NCI-H128 (cell line): Measurements from ENCODE around the gene CNPY4.
"Not testable (repeated sequence)": the region's sequence is repeated elsewhere in the genome, so short reads cannot be mapped to it uniquely, and the experiment has no call there.

Experiments used
- DNase-seq: peaks from one replicate; lab custom pipeline; 2025; ENCODE audit not compliant: unreplicated experiment; lab: John Stamatoyannopoulos, UW

CNPY4 gene

GRCh38 chr7:100146350-100146749 lies 26.9 kb downstream of the CNPY4 start:
- DNase-seq, result not testable (repeated sequence)

DNA sequence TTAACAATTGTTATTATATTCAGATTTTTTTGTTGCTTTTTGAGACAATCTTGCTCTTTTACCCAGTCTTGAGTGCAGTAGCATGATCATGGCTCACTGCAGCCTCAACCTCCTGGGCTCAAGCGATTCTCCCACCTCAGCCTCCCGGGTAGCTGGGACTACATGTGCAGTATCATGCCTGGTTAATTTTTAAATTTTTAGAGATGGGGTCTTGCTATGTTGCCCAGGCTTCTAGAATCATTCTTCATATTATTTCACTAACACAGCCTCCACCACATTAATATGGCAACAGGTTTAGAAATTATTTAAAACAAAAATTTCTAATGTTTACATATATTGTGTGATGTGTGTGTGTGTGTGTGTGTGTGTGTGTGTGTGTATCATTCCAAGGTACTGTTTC lies 27.8 kb downstream of the CNPY4 start:
- no peak for DNase-seq

GRCh38 chr7:100148225-100148558 lies 28.8 kb downstream of the CNPY4 start:
- no peak for DNase-seq

GRCh38 chr7:100148559-100149328 lies 29.3 kb downstream of the CNPY4 start, which contains the start of gene LAMTOR4:
Gene LAMTOR4, plus strand, starts transcription at chr7:100148918. Its CDS starts 55 bp downstream, at chr7:100148973.
- DNase-seq, result peak; percentile 98

DNA sequence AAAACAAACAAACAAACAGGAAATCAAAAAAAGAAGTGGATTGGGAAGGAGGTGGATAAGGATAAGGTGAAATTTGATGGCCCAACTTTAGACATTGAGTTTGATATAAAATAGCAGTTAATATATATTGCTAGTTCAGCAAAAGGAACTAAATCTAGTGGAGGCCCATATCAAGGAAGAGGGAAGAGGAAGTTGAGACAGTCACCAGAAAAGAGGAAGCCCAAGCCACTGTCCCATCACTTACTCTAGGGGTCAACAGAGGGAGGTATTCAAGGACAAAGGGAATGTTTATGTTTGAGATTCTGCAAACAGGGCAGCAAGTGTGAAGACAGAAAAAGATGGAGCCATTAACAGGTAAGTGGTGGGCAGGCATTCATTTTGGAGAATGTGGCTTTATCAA lies 33.0 kb downstream of the CNPY4 start:
- DNase-seq, result no peak

DNA sequence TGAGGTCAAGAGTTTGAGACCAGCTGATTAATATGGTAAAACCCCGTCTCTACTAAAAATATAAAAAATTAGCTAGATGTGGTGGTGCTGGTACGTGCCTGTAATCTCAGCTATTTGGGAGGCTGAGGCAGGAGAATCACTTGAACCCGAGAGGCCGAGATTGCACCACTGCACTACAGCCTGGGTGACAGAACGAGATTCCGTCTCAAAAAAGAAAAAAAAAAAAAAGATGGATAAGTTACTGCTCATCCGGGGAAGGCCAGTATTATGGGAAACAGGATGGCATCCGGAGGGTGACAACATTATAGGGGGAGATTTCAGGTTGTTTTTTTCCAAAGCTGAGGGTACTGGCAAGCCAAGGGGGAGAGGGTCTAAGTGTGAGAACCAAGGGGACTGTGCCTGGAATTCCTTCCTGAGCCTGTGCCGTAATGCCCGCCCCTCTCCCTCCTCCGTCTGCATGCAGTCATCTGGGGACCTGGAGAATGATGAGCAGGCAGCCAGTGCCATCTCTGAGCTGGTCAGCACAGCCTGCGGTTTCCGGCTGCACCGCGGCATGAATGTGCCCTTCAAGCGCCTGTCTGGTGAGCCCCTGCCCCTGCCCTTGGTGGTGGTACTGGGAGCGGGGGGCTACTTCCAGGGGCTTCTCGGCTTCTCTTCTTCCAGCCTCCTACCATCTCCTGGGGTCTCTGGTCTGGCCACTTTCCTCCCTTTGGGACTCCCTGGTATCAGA lies 33.7 kb downstream of the CNPY4 start:
- DNase-seq, result no peak

DNA sequence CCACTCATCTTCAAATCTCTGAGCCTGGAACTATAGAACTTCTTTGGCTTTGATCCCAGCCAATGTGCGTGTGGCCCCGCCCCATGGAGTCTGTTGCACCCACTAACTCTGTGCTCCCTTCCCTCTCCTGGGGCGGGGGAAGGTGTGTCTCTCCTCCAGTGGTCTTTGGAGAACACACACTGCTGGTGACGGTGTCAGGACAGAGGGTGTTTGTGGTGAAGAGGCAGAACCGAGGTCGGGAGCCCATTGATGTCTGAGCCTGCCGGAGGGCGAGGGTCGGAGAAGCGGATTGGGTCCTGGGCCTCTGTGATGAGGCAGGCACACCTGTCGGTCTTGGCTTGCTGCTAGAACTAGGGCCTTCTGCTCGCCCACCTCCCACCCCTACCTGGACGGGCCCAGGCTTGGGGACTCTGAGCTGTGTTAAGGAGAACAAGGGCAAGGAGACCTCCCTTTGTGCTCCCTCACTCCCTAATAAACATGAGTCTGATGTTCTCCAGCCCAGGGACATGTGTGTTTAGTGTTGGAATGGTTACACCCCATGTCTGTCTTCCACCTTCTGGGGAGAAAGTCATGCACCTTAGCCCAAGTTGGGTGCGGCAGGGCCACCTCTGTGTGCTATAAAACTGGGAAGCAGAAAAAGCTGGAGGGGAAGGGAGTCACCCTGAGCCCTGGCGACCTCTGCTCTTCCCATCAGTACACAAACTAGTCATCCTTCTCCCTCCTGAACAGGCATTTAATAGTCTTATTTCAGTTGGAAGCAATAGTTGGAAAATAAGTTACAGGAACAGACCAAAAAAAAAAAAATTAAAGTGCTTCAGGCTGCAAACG lies 34.5 kb downstream of the CNPY4 start:
- no peak for DNase-seq

- DNase-seq, result no peak
Measured at GRCh38 chr7:100154651-100155491, 35.4 kb downstream of the CNPY4 start.

DNA sequence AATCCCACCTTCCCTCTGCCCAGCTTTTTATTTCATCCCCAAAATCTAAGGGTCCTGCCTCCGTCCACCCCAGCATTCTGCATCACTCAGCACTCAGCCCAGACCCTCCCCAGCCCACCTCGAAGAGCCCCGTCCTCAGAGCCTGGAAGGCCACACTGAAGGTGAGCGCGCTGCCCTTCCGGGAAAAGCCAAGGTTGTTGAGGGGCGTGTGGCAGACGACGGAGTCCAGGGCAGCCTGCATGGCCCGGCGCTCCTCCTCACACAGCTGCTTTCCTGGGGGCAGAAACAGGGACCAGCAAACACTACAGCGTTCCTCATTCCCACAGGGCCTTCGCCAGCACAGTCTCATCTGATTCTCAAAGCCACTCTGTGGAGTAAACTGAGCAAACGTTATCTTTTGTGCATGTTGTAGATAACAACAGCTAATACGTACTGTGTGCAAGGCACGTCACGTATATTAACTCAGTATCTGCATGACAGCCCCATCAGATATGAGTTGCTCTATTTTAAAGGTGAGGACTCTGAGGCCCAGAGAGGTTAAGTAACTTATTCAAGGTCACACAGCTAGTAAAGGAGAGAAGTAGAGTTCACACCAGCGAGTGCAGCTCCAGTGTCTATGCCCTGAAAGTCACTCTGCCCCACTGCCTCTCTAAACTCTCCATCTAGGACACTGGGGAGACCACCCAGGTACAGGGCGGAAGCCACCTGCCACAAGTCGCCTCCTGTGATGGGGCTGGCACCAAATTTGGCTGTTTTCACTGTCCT lies 36.3 kb downstream of the CNPY4 start:
- DNase-seq, result no peak

- DNase-seq, result no peak
Measured at GRCh38 chr7:100156331-100157068, 37.1 kb downstream of the CNPY4 start.

DNA sequence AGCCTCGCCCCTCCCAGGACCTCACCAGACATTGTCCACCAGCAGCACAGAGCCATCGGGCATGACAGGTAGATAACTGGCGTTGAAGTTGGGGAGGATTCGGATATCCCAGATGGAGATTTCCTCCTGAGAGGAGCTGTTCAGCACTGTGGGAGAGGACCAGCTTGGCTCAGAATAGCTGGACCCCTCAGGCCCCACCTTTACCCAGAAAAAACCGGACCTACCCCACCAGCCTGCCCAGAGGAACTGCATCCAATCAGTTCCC lies 37.6 kb downstream of the CNPY4 start:
- DNase-seq, result no peak

- no peak for DNase-seq
Measured at GRCh38 chr7:100157334-100158228, 38.1 kb downstream of the CNPY4 start.

- peak; percentile 43 for DNase-seq
Measured at GRCh38 chr7:100158229-100159098, 39.0 kb downstream of the CNPY4 start, which contains the start of gene TRAPPC14. Gene TRAPPC14, minus strand, starts transcription at chr7:100158723. Its CDS starts 224 bp downstream, at chr7:100158499.

- no peak for DNase-seq
Measured at GRCh38 chr7:100159099-100159623, 39.7 kb downstream of the CNPY4 start.

- DNase-seq, result no peak
Measured at GRCh38 chr7:100160067-100160466, 40.6 kb downstream of the CNPY4 start.

- DNase-seq, result no peak
Measured at GRCh38 chr7:100163006-100163531, 43.6 kb downstream of the CNPY4 start.

- no peak for DNase-seq
Measured at GRCh38 chr7:100163871-100164270, 44.4 kb downstream of the CNPY4 start.
